Body of pancreas (tissue), 4 donors: ENCODE results near the gene KRT3. TPM values are rescaled to one million over a fixed set of nuclear protein-coding genes. Genes with fewer than 3 reads are reported as not detected.

Source experiments
- ATAC-seq: fragments of 150-250 bp; one replicate; pipeline ENCODE4 v1.9.1; 2016
- DNase-seq, 4 donors: peaks; one replicate each; pipeline ENCODE4 v3.0.0-alpha.2; 2019
- H3K27ac ChIP-seq, 4 donors: fragments of 200-600 bp; sonication (generic); 1 replicate in 3 of 4; 2 replicates in 1 of 4; pipeline versions ENCODE4 v1.5.1 to v1.6.1; 2016 to 2019; ENCODE audit warnings: mild to moderate bottlenecking in 1 of 4, mixed read lengths in 1 of 4, moderate library complexity in 1 of 4
- H3K27me3 ChIP-seq, 2 donors: fragments of 200-600 bp; sonication (generic); one replicate each; pipeline ENCODE4 v1.6.0; 2016; ENCODE audit warnings: mild to moderate bottlenecking in 1 of 2
- H3K36me3 ChIP-seq, 2 donors: fragments of 200-600 bp; sonication (generic); replicated peaks in 1 of 2; 2 replicates each; pipeline ENCODE4 v1.5.1; 2016; ENCODE audit warnings: low read depth in 2 of 2; ENCODE audit not compliant: insufficient read depth in 1 of 2
- H3K4me1 ChIP-seq: fragments of 200-600 bp; sonication (generic); one replicate; pipeline ENCODE4 v1.6.0; 2016
- H3K4me3 ChIP-seq, 2 donors: fragments of 200-600 bp; sonication (generic); 1 replicate in 1 of 2; 2 replicates in 1 of 2; pipeline ENCODE4 v1.5.1; 2016 to 2019
- H3K9me3 ChIP-seq, 3 donors: fragments of 200-600 bp; sonication (generic); 1 replicate in 2 of 3; 2 replicates in 1 of 3; pipeline ENCODE4 v1.5.1; 2016
- CTCF ChIP-seq, 7 experiments: fragments of 450-650 bp in 4 of 7; fragments of 200-600 bp in 3 of 7; sonication (generic) in 3 of 7; IDR thresholded peaks; one replicate each; pipeline ENCODE4 v1.5.1; 2016 to 2019; ENCODE audit warnings: antibody characterized with exemption in 7 of 7
- POLR2A ChIP-seq, 3 donors: fragments of 450-650 bp; IDR thresholded peaks; one replicate each; pipeline ENCODE4 v1.6.1; 2016; ENCODE audit warnings: antibody characterized with exemption in 3 of 3, mild to moderate bottlenecking in 2 of 3
- WGBS, 2 donors: methylation state at CpG; one replicate each; pipeline ENCODE4 v1.1.5; 2017; 5-methylcytosine and 5-hydroxymethylcytosine counted together
- intact Hi-C: fragments of 100-400 bp; cut with DNase I; formaldehyde crosslinking; loops from one replicate; pipeline ENCODE4 v1.15.1; 2023
- total RNA-seq, 2 donors: library from RNA; depleted of rRNA; stranded (reverse); fragments of >200 nt; gene quantifications; one replicate each; pipeline ENCODE4 v1.1.0, GENCODE V29; 2016

Gene KRT3
- total RNA-seq, 2 donors from 2014 or later: not detected

- no peak for DNase-seq
- intact Hi-C loops: no loop called here
Observed at GRCh38 chr12:52782502-52782901, 13.4 kb downstream of the KRT3 start.

GRCh38 chr12:52781399-52782082 lies 14.4 kb downstream of the KRT3 start:
- DNase-seq: no peak
- Histone ChIP-seq H3K36me3 (no peaks in the 10 kb centered on the region), H3K27ac (no peak overlapping the region), H3K4me3 (no peak overlapping the region), H3K9me3 (no peaks in the 10 kb centered on the region), H3K4me1 (no peaks in the 10 kb centered on the region), H3K27me3 (no peaks in the 10 kb centered on the region)
- no peak for ATAC-seq
- intact Hi-C loops: no loop called here
- 63 to 76% methylated on average over 4 of the region's 4 CpGs for WGBS, 2 donors
- no peak for TF ChIP-seq CTCF (IDR thresholded peaks at IDR 0.05)
- no peak for TF ChIP-seq POLR2A (IDR thresholded peaks at IDR 0.05)

More at GRCh38 chr12:52782502-52782901, 13.4 kb downstream of the KRT3 start:
- no peak for ATAC-seq
- WGBS, 2 donors: 89% methylated on average over 4 of the region's 4 CpGs
- no peak overlapping the region for H3K27ac ChIP-seq
- no peaks in the 10 kb centered on the region for H3K36me3 ChIP-seq
- H3K4me3 ChIP-seq: no peak overlapping the region
- no peak for TF ChIP-seq CTCF (IDR thresholded peaks at IDR 0.05)
- TF ChIP-seq POLR2A (IDR thresholded peaks at IDR 0.05): no peak
- H3K4me1 ChIP-seq: no peaks in the 10 kb centered on the region
- H3K27me3 ChIP-seq: no peaks in the 10 kb centered on the region
- H3K9me3 ChIP-seq: no peaks in the 10 kb centered on the region

GRCh38 chr12:52779914-52780313 lies 16.0 kb downstream of the KRT3 start:
- WGBS, 2 donors: 90 to 93% methylated on average over 6 of the region's 6 CpGs
- intact Hi-C loops: no loop called here
- H3K9me3 ChIP-seq: no peaks in the 10 kb centered on the region
- no peak overlapping the region for H3K27ac ChIP-seq
- no peak for DNase-seq
- H3K27me3 ChIP-seq: no peaks in the 10 kb centered on the region
- TF ChIP-seq CTCF (IDR thresholded peaks at IDR 0.05) (no peak), POLR2A (IDR thresholded peaks at IDR 0.05) (no peak)
- H3K4me1 ChIP-seq: no peaks in the 10 kb centered on the region
- ATAC-seq: no peak
- no peaks in the 10 kb centered on the region for H3K36me3 ChIP-seq
- H3K4me3 ChIP-seq: no peak overlapping the region

- Histone ChIP-seq H3K9me3 (no peaks in the 10 kb centered on the region), H3K4me1 (no peaks in the 10 kb centered on the region), H3K27ac (no peak overlapping the region), H3K4me3 (no peak overlapping the region), H3K36me3 (no peaks in the 10 kb centered on the region), H3K27me3 (no peaks in the 10 kb centered on the region)
- DNase-seq (no peak), ATAC-seq (no peak)
- 84 to 86% methylated on average over 2 of the region's 2 CpGs for WGBS, 2 donors
- TF ChIP-seq POLR2A (IDR thresholded peaks at IDR 0.05) (no peak), CTCF (IDR thresholded peaks at IDR 0.05) (no peak)
- intact Hi-C loops: no loop called here
Observed at GRCh38 chr12:52778833-52779232, 17.1 kb downstream of the KRT3 start.

- Histone ChIP-seq H3K9me3 (no peaks in the 10 kb centered on the region), H3K36me3 (no peaks in the 10 kb centered on the region), H3K27me3 (no peaks in the 10 kb centered on the region), H3K27ac (no peak overlapping the region), H3K4me1 (no peaks in the 10 kb centered on the region), H3K4me3 (no peak overlapping the region)
- TF ChIP-seq POLR2A (IDR thresholded peaks at IDR 0.05): no peak
- TF ChIP-seq CTCF (IDR thresholded peaks at IDR 0.05): no peak
- ATAC-seq (no peak), DNase-seq (no peak)
- intact Hi-C loops: no loop called here
- 90 to 94% methylated on average over 3 to 4 of the region's 4 CpGs for WGBS, 2 donors
Observed at GRCh38 chr12:52777566-52777965, 18.4 kb downstream of the KRT3 start.
